SU-DHL-6 (cell line): ENCODE measurements around the gene TES.

Experiments
- H2AFZ ChIP-seq: fragments of 200-600 bp; sonication (generic); 2 replicates; pipeline ENCODE4 v1.6.1; 2014; ENCODE audit warnings: low read depth, mild to moderate bottlenecking, moderate library complexity, mixed read lengths, antibody characterized with exemption, low read length; ENCODE audit not compliant: severe bottlenecking
- H3F3A ChIP-seq: fragments of 200-600 bp; shearing (Covaris generic); 2 replicates; pipeline ENCODE4 v1.6.0; 2016; ENCODE audit warnings: antibody characterized with exemption, mild to moderate bottlenecking; ENCODE audit not compliant: insufficient read depth
- H3K27ac ChIP-seq: fragments of 200-600 bp; sonication (generic); 2 replicates; pipeline ENCODE4 v1.5.1; 2016; ENCODE audit warnings: low read depth, mild to moderate bottlenecking, low read length, moderate library complexity, mixed read lengths
- H3K27me3 ChIP-seq: fragments of 200-600 bp; sonication (generic), shearing (Covaris generic); 2 replicates; pipeline ENCODE4 v1.6.0; 2014; ENCODE audit warnings: mild to moderate bottlenecking, low read length
- H3K36me3 ChIP-seq: fragments of 200-600 bp; sonication (generic); 2 replicates; pipeline ENCODE4 v1.6.1; 2014; ENCODE audit warnings: mild to moderate bottlenecking, low read length, mixed read lengths
- H3K4me2 ChIP-seq: fragments of 300-600, 200-600 bp; shearing (Covaris generic), sonication (generic); 2 replicates; pipeline ENCODE4 v1.6.0; 2014; ENCODE audit warnings: low read length, low read depth, mild to moderate bottlenecking; ENCODE audit not compliant: poor library complexity, severe bottlenecking
- H3K4me3 ChIP-seq: fragments of 200-600 bp; sonication (generic); 2 replicates; pipeline ENCODE4 v1.5.1; 2014; ENCODE audit warnings: antibody characterized with exemption, low read length, mild to moderate bottlenecking, mixed read lengths; ENCODE audit not compliant: insufficient read depth, poor library complexity, severe bottlenecking
- H3K79me2 ChIP-seq: fragments of 200-600 bp; sonication (generic); 2 replicates; pipeline ENCODE4 v1.6.1; 2014; ENCODE audit warnings: mild to moderate bottlenecking, low read length, moderate library complexity; ENCODE audit not compliant: insufficient read depth
- H3K9ac ChIP-seq: fragments of 200-600 bp; sonication (generic); 2 replicates; pipeline ENCODE4 v1.7.0; 2014; ENCODE audit warnings: mild to moderate bottlenecking, low read length
- H3K9me2 ChIP-seq: fragments of 200-600 bp; sonication (generic); replicated peaks from 2 replicates; pipeline ENCODE4 v1.6.1; 2014; ENCODE audit warnings: low read length; ENCODE audit not compliant: insufficient read depth
- H3K9me3 ChIP-seq: fragments of 200-600 bp; sonication (generic); 2 replicates; pipeline ENCODE4 v1.6.1; 2014; ENCODE audit warnings: low read length, mixed read lengths; ENCODE audit not compliant: insufficient read depth
- H4K20me1 ChIP-seq: fragments of 200-600 bp; sonication (generic); 2 replicates; pipeline ENCODE4 v1.6.1; 2014; ENCODE audit warnings: low read depth, mild to moderate bottlenecking, antibody characterized with exemption, low read length, moderate library complexity, mixed read lengths
- CTCF ChIP-seq: fragments of 200-600 bp; sonication (generic); IDR thresholded peaks from one replicate; pipeline ENCODE4 v1.5.1; 2017; ENCODE audit warnings: antibody characterized with exemption, mild to moderate bottlenecking, low read length, moderate library complexity; ENCODE audit not compliant: insufficient read depth, poor library complexity, severe bottlenecking
- EZH2phosphoT487 ChIP-seq: fragments of 200-600 bp; sonication (generic), shearing (Covaris generic); conservative IDR thresholded peaks from 2 replicates; pipeline ENCODE4 v1.6.1; 2018; ENCODE audit warnings: mild to moderate bottlenecking, antibody characterized with exemption, low read length, moderate library complexity, mixed read lengths

Gene TES

GRCh38 chr7:116259156-116259870 is 49.0 kb downstream of the TES start:
- H3K36me3 ChIP-seq = peaks cover 3% of the 10 kb centered on the region; the same call in 1 of the 2 replicates
- H3K4me2 ChIP-seq = no peak overlapping the region
- no peaks in the 10 kb centered on the region for H3F3A ChIP-seq
- TF ChIP-seq EZH2phosphoT487 (no peak), CTCF (no peak)
- no peak overlapping the region for H3K9ac ChIP-seq
- no peaks in the 10 kb centered on the region for H3K27me3 ChIP-seq
- no peaks in the 10 kb centered on the region for H3K9me3 ChIP-seq
- H3K27ac ChIP-seq = no peak overlapping the region
- no peaks in the 10 kb centered on the region for H3K79me2 ChIP-seq
- no peak overlapping the region for H2AFZ ChIP-seq
- no peaks in the 10 kb centered on the region for H3K9me2 ChIP-seq
- no peaks in the 10 kb centered on the region for H4K20me1 ChIP-seq
- no peak overlapping the region for H3K4me3 ChIP-seq

GRCh38 chr7:116259871-116260440 is 49.6 kb downstream of the TES start:
- H3K4me3 ChIP-seq = no peak overlapping the region
- H3K36me3 ChIP-seq = peaks cover 3% of the 10 kb centered on the region; the same call in 1 of the 2 replicates
- H3K79me2 ChIP-seq = no peaks in the 10 kb centered on the region
- no peaks in the 10 kb centered on the region for H3K9me3 ChIP-seq
- H3K4me2 ChIP-seq = no peak overlapping the region
- no peaks in the 10 kb centered on the region for H4K20me1 ChIP-seq
- no peaks in the 10 kb centered on the region for H3F3A ChIP-seq
- H3K9ac ChIP-seq = no peak overlapping the region
- no peak overlapping the region for H2AFZ ChIP-seq
- H3K27me3 ChIP-seq = no peaks in the 10 kb centered on the region
- H3K27ac ChIP-seq = no peak overlapping the region
- H3K9me2 ChIP-seq = no peaks in the 10 kb centered on the region
- no peak for TF ChIP-seq EZH2phosphoT487
- TF ChIP-seq CTCF = no peak

GRCh38 chr7:116261904-116262303 is 51.6 kb downstream of the TES start:
- Histone ChIP-seq H3K9me2 (no peaks in the 10 kb centered on the region), H3F3A (no peaks in the 10 kb centered on the region), H3K79me2 (no peaks in the 10 kb centered on the region), H4K20me1 (no peaks in the 10 kb centered on the region), H3K27me3 (no peaks in the 10 kb centered on the region), H3K4me2 (no peak overlapping the region), H3K9ac (no peak overlapping the region), H2AFZ (no peak overlapping the region), H3K4me3 (no peak overlapping the region), H3K9me3 (no peaks in the 10 kb centered on the region), H3K27ac (no peak overlapping the region), H3K36me3 (no peaks in the 10 kb centered on the region)
- TF ChIP-seq EZH2phosphoT487 = no peak
- no peak for TF ChIP-seq CTCF
